ENCODE measurements around the gene ZKSCAN4.

The ZKSCAN4 gene

GRCh38 chr6:28207510-28208110, 44.5 kb downstream of the ZKSCAN4 start:
- peak; percentile 46 for DNase-seq

GRCh38 chr6:28206928-28207509, 45.0 kb downstream of the ZKSCAN4 start:
- peak; percentile 18 for DNase-seq

GRCh38 chr6:28206527-28206926, 45.5 kb downstream of the ZKSCAN4 start:
- no peak for DNase-seq

GRCh38 chr6:28205879-28206278, 46.2 kb downstream of the ZKSCAN4 start:
- no peak for DNase-seq

GRCh38 chr6:28203201-28203600, 48.9 kb downstream of the ZKSCAN4 start:
- DNase-seq: peak; percentile 14

GRCh38 chr6:28200020-28200419, 52.0 kb downstream of the ZKSCAN4 start:
- no peak for DNase-seq

Data from NCI-H69 (cell line).